ENCODE measurements around the gene COL23A1. TPM values are rescaled to one million over a fixed set of nuclear protein-coding genes. Genes with fewer than 3 reads are reported as not detected.
"Not testable (repeated sequence)": the region's sequence is repeated elsewhere in the genome, so short reads cannot be mapped to it uniquely, and the experiment has no call there.

COL23A1 gene
- total and polyA plus RNA-seq, 2 of the 8 experiments (the other 6 are each of a cell fraction or from before 2014, with no cell fraction given): 3.1 to 4.7 TPM

GRCh38 chr5:178198151-178198550, 392.0 kb downstream of the COL23A1 start:
- not testable (repeated sequence) for H2AK5ac ChIP-seq (ENCODE audit: low read depth, low read length); H2BK15ac ChIP-seq (ENCODE audit: low read length); H3K23ac ChIP-seq (ENCODE audit: insufficient read length); H3K4ac ChIP-seq (replicated peaks; ENCODE audit: insufficient read length, low read depth, low read length); H3K36me3 ChIP-seq (ENCODE audit: control insufficient read depth in 2 of 4, insufficient read depth in 4 of 4, low read length in 3 of 4); H4K20me1 ChIP-seq (replicated peaks in 1 of 2; ENCODE audit: control insufficient read depth in 1 of 2, insufficient read depth in 2 of 2, low read length in 2 of 2); H3K79me1 ChIP-seq (ENCODE audit: low read depth, low read length); H3K27ac ChIP-seq (ENCODE audit: low read depth, low read length); FAIRE-seq; H3K9ac ChIP-seq (replicated peaks in 1 of 4; ENCODE audit: extremely low read depth in 1 of 4, low read depth in 3 of 4, low read length in 3 of 4); H4K91ac ChIP-seq (replicated peaks; ENCODE audit: insufficient read length, low read length); H3K79me2 ChIP-seq (ENCODE audit: control insufficient read depth in 1 of 2, insufficient read depth in 2 of 2, low read length in 2 of 2); H4K8ac ChIP-seq (ENCODE audit: extremely low read depth, insufficient read depth, low read length); H3K4me2 ChIP-seq (ENCODE audit: insufficient read depth in 1 of 2, low read depth in 2 of 2, low read length in 2 of 2); H3K56ac ChIP-seq (replicated peaks; ENCODE audit: insufficient read length, low read depth, low read length); H2BK12ac ChIP-seq (ENCODE audit: low read depth, low read length); H3K4me3 ChIP-seq (ENCODE audit: extremely low read depth in 1 of 4, insufficient read depth in 2 of 4, low read depth in 3 of 4, low read length in 4 of 4); H2AFZ ChIP-seq (ENCODE audit: low read length); H3K23me2 ChIP-seq (ENCODE audit: low read depth, low read length); H4K5ac ChIP-seq (ENCODE audit: insufficient read length, low read depth, low read length); DNase-seq (ENCODE audit: low read depth in 1 of 2, low spot score in 2 of 2); H3K14ac ChIP-seq (ENCODE audit: insufficient read length); H3K18ac ChIP-seq (ENCODE audit: extremely low read depth, low read length); H2BK120ac ChIP-seq (replicated peaks; ENCODE audit: low read depth, low read length); H2BK5ac ChIP-seq (ENCODE audit: low read depth, low read length); H2BK20ac ChIP-seq (ENCODE audit: low read length); H3K9me3 ChIP-seq (ENCODE audit: insufficient read depth in 2 of 2, low read depth in 1 of 2, low read length in 1 of 2); H3K27me3 ChIP-seq (replicated peaks in 1 of 4; ENCODE audit: control insufficient read depth in 3 of 4, extremely low read depth in 1 of 4, insufficient read depth in 3 of 4, low read length in 3 of 4)
- ChIA-PET CTCF (ENCODE audit: partially characterized antibody) (interaction anchor here (0.9 to 3.7 kb wide), 4 partner anchors 8 to 30 kb away, joined by 3 to 54 read pairs (median 15); no protein-coding TSS in a partner anchor), POLR2A (ENCODE audit: partially characterized antibody) (interaction anchor here (31.3 to 38.5 kb wide), 2 partner anchors 5 to 14 kb away, joined by 985 read pairs; partner anchors contain the start of genes GMCL2 and HNRNPAB)
- H3K4me1 ChIP-seq (replicated peaks in 1 of 4; ENCODE audit: control insufficient read depth in 3 of 4, insufficient read depth in 4 of 4, low read length in 3 of 4): peaks cover 0 to 10% (median 3%) of the 10 kb centered on the region in 4 experiments; a peak in 3 of 7 replicates
- WGBS, 2 experiments (ENCODE audit: extremely low coverage in 1 of 2, insufficient coverage in 1 of 2, insufficient read length in 1 of 2, insufficient replicate concordance in 2 of 2, low coverage in 1 of 2, low lambda C conversion rate in 2 of 2, missing lambda C conversion rate in 1 of 2): 87% methylated on average over 10 of the region's 11 CpGs; no CpG with 5 or more reads in 1 of the 2 experiments

Data from H1 (cell line).